ENCODE measurements around the gene ADGRL3.

The ADGRL3 gene

GRCh38 chr4:62126064-62126732, 926.1 kb downstream of the ADGRL3 start:
- DNase-seq (ENCODE audit: insufficient read length, low spot score) (no peak), FAIRE-seq (no peak)

Data from HTR-8/SVneo (cell line).